Measurements from ENCODE around the gene CEP250.

DNA sequence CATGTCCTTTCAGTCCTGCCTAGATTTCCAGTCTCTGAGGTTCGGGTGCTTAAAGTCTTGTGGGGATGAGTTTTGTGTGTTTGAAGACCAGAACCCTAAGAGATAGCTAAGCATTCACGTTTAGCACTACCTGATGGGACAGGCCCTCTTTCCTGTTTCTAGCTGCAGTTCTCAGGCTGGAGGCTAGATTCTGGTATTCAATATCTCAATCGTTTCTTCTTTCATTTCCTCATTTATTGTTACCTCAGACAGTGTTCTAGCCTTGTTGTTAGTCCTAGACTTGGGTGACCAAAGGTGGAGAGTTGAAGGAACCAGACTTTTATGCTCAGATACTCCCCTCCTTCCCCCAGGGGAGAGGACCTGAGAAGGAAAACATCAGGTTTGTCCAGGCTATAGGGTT lies 16.8 kb downstream of the CEP250 start:
- TF ChIP-seq POLR2A (IDR thresholded peaks at IDR 0.05; ENCODE audit: low read depth, low read length) (no peak), POLR2AphosphoS5 (IDR thresholded peaks at IDR 0.05; ENCODE audit: low read depth, low read length) (no peak)

Data from GM12891 (cell line).